B cell (primary cell): ENCODE measurements around the gene SENP5. TPM values are rescaled to one million over a fixed set of nuclear protein-coding genes. Genes with fewer than 3 reads are reported as not detected.

Experiments
- ATAC-seq: fragments of 200-7000 bp; cut with Tn5 transposase; one replicate; pipeline ENCODE4 v1.10.0; 2021; ENCODE audit warnings: low read depth, mild to moderate bottlenecking, moderate number of reproducible peaks, moderate library complexity
- CTCF ChIA-PET: fragments of 350-600 bp; sonication (Branson Sonifier 250); formaldehyde crosslinking; loops from one replicate; lab custom pipeline; 2021; ENCODE audit warnings: antibody characterized with exemption, inconsistent platforms; lab: Charles Lee
- POLR2A ChIA-PET: fragments of 350-600 bp; sonication (Branson Sonifier 250); formaldehyde crosslinking; loops from one replicate; lab custom pipeline; 2021; ENCODE audit warnings: antibody characterized with exemption; lab: Charles Lee
- DNase-seq: peaks from one replicate; pipeline ENCODE4 v3.0.0; 2013
- H2AFZ ChIP-seq: 2 replicates; pipeline ENCODE4 v1.6.1; 2012; ENCODE audit warnings: mild to moderate bottlenecking, low read depth, low read length; ENCODE audit not compliant: insufficient read depth, poor library complexity, severe bottlenecking
- H3K27ac ChIP-seq, 2 donors: 1 replicate in 1 of 2; 2 replicates in 1 of 2; pipeline ENCODE4 v1.5.1; 2012 to 2013; ENCODE audit warnings: low read length in 2 of 2, mild to moderate bottlenecking in 2 of 2, moderate library complexity in 1 of 2
- H3K27me3 ChIP-seq, 4 experiments: fragments of 200-600 bp in 1 of 4; sonication (generic) in 1 of 4; replicated peaks in 1 of 4; 1 replicate in 2 of 4; 2 replicates in 2 of 4; pipeline versions ENCODE4 v1.6.1 to v1.7.0; 2013 to 2016; ENCODE audit warnings: low read length in 3 of 4, mild to moderate bottlenecking in 2 of 4, mixed read lengths in 1 of 4, moderate library complexity in 1 of 4; ENCODE audit not compliant: insufficient read depth in 4 of 4, control insufficient read depth in 3 of 4; ENCODE audit errors: control extremely low read depth in 1 of 4
- H3K36me3 ChIP-seq, 2 experiments: replicated peaks in 1 of 2; 1 replicate in 1 of 2; 2 replicates in 1 of 2; pipeline versions ENCODE4 v1.6.1 to v1.7.1; 2013; ENCODE audit warnings: low read length in 1 of 2; ENCODE audit not compliant: insufficient read depth in 2 of 2, control insufficient read depth in 1 of 2; ENCODE audit errors: control extremely low read depth in 1 of 2, extremely low read depth in 1 of 2
- H3K4me1 ChIP-seq, 2 donors: fragments of 200-600 bp in 1 of 2; sonication (generic) in 1 of 2; 1 replicate in 1 of 2; 2 replicates in 1 of 2; pipeline versions ENCODE4 v1.5.1 to v1.6.1; 2013 to 2017; ENCODE audit warnings: low read length in 2 of 2; ENCODE audit not compliant: control insufficient read depth in 2 of 2, insufficient read depth in 2 of 2
- H3K4me2 ChIP-seq: replicated peaks from 2 replicates; pipeline ENCODE3; 2012; ENCODE audit warnings: mild to moderate bottlenecking, low read depth, low read length; ENCODE audit not compliant: poor library complexity, severe bottlenecking
- H3K4me3 ChIP-seq, 5 experiments: fragments of 200-600 bp in 1 of 5; sonication (generic) in 1 of 5; 1 replicate in 3 of 5; 2 replicates in 2 of 5; pipeline versions ENCODE4 v1.5.1 to v1.7.0; 2011 to 2016; ENCODE audit warnings: low read length in 4 of 5, mild to moderate bottlenecking in 4 of 5, low read depth in 2 of 5, control low read depth in 1 of 5, moderate library complexity in 1 of 5; ENCODE audit not compliant: insufficient read depth in 1 of 5; ENCODE audit errors: control extremely low read depth in 1 of 5, extremely low read depth in 1 of 5
- H3K79me2 ChIP-seq: fragments of 200-600 bp; sonication (generic); one replicate; pipeline ENCODE4 v1.6.0; 2016; ENCODE audit warnings: low read length; ENCODE audit not compliant: control insufficient read depth, insufficient read depth
- H3K9ac ChIP-seq: fragments of 200-600 bp; sonication (generic); 2 replicates; pipeline ENCODE4 v1.6.1; 2017; ENCODE audit warnings: mild to moderate bottlenecking, low read length, moderate library complexity
- H3K9me3 ChIP-seq, 3 donors: one replicate each; pipeline versions ENCODE4 v1.6.1 to v1.7.1; 2013; ENCODE audit warnings: low read length in 2 of 3; ENCODE audit not compliant: control insufficient read depth in 2 of 3, insufficient read depth in 1 of 3; ENCODE audit errors: control extremely low read depth in 1 of 3
- H4K20me1 ChIP-seq: 2 replicates; pipeline ENCODE4 v1.6.0; 2012; ENCODE audit warnings: mild to moderate bottlenecking, low read length; ENCODE audit not compliant: insufficient read depth, control insufficient read depth, poor library complexity, severe bottlenecking
- H3K27ac Mint-ChIP-seq: one replicate; pipeline ENCODE4 v1.8.0; 2021; ENCODE audit warnings: mixed read lengths
- H3K27me3 Mint-ChIP-seq: one replicate; pipeline ENCODE4 v1.8.0; 2021; ENCODE audit warnings: mixed read lengths
- H3K4me1 Mint-ChIP-seq: one replicate; pipeline ENCODE4 v1.8.0; 2021; ENCODE audit warnings: mixed read lengths
- H3K4me3 Mint-ChIP-seq: one replicate; pipeline ENCODE4 v1.8.0; 2021; ENCODE audit warnings: mixed read lengths
- H3K9me3 Mint-ChIP-seq: one replicate; pipeline ENCODE4 v1.8.0; 2022; ENCODE audit warnings: mixed read lengths; ENCODE audit not compliant: insufficient read depth
- EZH2 ChIP-seq: IDR thresholded peaks from 2 replicates; pipeline ENCODE4 v1.6.1; 2012; ENCODE audit warnings: borderline replicate concordance, low read depth, mild to moderate bottlenecking, moderate library complexity, low read length; ENCODE audit not compliant: insufficient read depth, poor library complexity, severe bottlenecking
- WGBS: methylation state at CpG from one replicate; pipeline ENCODE4 v1.1.5; 2013; ENCODE audit warnings: missing lambda C conversion rate; ENCODE audit not compliant: insufficient coverage; 5-methylcytosine and 5-hydroxymethylcytosine counted together
- intact Hi-C: fragments of 100-400 bp; cut with micrococcal nuclease; formaldehyde crosslinking; loops from one replicate; pipeline ENCODE4 v1.10.0; 2022
- polyA plus RNA-seq: library from polyadenylated mRNA; depleted of rRNA; stranded (reverse); fragments of >200 nt; gene quantifications from 2 replicates; pipeline ENCODE4 v1.2.3, GENCODE V29; 2012
- total RNA-seq, 2 donors: library from RNA; stranded (reverse); fragments of 120-200 nt in 1 of 2; gene quantifications; 1 replicate in 1 of 2; 2 replicates in 1 of 2; pipeline versions ENCODE4 v1.2.3 to v1.2.4, GENCODE V29; 2013 to 2022
- TF ChIP-seq, protein P1 (sequence below): fragments of 200-600 bp; IDR thresholded peaks from one replicate; pipeline ENCODE4 v1.8.0; 2022; ENCODE audit warnings: antibody characterized with exemption, mild to moderate bottlenecking

SENP5 gene
- total and polyA plus RNA-seq, 2 donors (not counting 1 experiment from before 2014, with no cell fraction given): 9.2 to 51.5 TPM

DNA sequence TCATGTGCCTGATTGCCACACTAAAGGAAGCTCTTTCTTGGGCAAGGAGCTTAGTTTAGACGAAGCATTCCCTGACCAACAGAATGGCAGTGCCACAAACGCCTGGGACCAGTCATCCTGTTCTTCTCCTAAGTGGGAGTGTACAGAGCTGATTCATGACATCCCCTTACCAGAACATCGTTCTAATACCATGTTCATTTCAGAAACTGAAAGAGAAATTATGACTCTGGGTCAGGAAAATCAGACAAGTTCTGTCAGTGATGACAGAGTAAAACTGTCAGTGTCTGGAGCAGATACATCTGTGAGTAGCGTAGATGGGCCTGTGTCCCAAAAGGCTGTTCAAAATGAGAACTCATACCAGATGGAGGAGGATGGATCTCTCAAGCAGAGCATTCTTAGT, 18.4 kb downstream of the SENP5 start:
- POLR2A ChIA-PET: interaction anchor here (0.6 kb wide), 1 partner anchor 38 kb away, joined by 5 read pairs; no protein-coding TSS in a partner anchor
- H4K20me1 ChIP-seq: peaks cover 49% of the 10 kb centered on the region

More for the DNA sequence above, 18.4 kb downstream of the SENP5 start:
- Histone ChIP-seq H3K27ac (no peak overlapping the region), H3K9me3 (no peaks in the 10 kb centered on the region), H3K4me2 (no peak overlapping the region), H3K79me2 (peaks cover 92% of the 10 kb centered on the region), H2AFZ (no peak overlapping the region), H3K4me3 (no peak overlapping the region), H3K9ac (no peak overlapping the region), H3K4me1 (peaks cover 0 to 5% of the 10 kb centered on the region in 2 donors), H3K36me3 (peaks cover 0 to 20% of the 10 kb centered on the region in 2 experiments), H3K27me3 (no peaks in the 10 kb centered on the region)
- no peaks in the 10 kb centered on the region for H3K9me3 Mint-ChIP-seq
- ATAC-seq (no peak), DNase-seq (no peak)
- H3K4me3 Mint-ChIP-seq: no peak overlapping the region
- no peaks in the 10 kb centered on the region for H3K27me3 Mint-ChIP-seq
- peaks cover 18% of the 10 kb centered on the region for H3K4me1 Mint-ChIP-seq
- intact Hi-C loops: no loop called here
- H3K27ac Mint-ChIP-seq: no peak overlapping the region
- TF ChIP-seq, protein P1, sequence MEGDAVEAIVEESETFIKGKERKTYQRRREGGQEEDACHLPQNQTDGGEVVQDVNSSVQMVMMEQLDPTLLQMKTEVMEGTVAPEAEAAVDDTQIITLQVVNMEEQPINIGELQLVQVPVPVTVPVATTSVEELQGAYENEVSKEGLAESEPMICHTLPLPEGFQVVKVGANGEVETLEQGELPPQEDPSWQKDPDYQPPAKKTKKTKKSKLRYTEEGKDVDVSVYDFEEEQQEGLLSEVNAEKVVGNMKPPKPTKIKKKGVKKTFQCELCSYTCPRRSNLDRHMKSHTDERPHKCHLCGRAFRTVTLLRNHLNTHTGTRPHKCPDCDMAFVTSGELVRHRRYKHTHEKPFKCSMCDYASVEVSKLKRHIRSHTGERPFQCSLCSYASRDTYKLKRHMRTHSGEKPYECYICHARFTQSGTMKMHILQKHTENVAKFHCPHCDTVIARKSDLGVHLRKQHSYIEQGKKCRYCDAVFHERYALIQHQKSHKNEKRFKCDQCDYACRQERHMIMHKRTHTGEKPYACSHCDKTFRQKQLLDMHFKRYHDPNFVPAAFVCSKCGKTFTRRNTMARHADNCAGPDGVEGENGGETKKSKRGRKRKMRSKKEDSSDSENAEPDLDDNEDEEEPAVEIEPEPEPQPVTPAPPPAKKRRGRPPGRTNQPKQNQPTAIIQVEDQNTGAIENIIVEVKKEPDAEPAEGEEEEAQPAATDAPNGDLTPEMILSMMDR: no peak
- no peak for TF ChIP-seq EZH2
- WGBS: 73% methylated on average over 3 of the region's 4 CpGs
- CTCF ChIA-PET: interaction anchor here (1.5 kb wide), 1 partner anchor 276 kb away, joined by 5 read pairs; no protein-coding TSS in a partner anchor
